WI38 (cell line): ENCODE results near the gene CFAP43.

ENCODE experiments used
- H3K4me3 ChIP-seq: 2 replicates; pipeline ENCODE4 v1.5.1; 2011; ENCODE audit warnings: low read depth, mild to moderate bottlenecking, control low read depth, low read length
- CTCF ChIP-seq: IDR thresholded peaks from 2 replicates; pipeline ENCODE4 v1.5.1; 2012; ENCODE audit warnings: low read depth, mild to moderate bottlenecking, control low read depth, low read length

The CFAP43 gene

GRCh38 chr10:104240078-104240477, 7.9 kb upstream of the CFAP43 start:
- H3K4me3 ChIP-seq = no peak overlapping the region
- no peak for TF ChIP-seq CTCF

GRCh38 chr10:104235801-104236200, 3.6 kb upstream of the CFAP43 start:
- TF ChIP-seq CTCF = no peak
- no peak overlapping the region for H3K4me3 ChIP-seq

GRCh38 chr10:104234934-104235333, 2.8 kb upstream of the CFAP43 start:
- no peak for TF ChIP-seq CTCF
- no peak overlapping the region for H3K4me3 ChIP-seq

GRCh38 chr10:104233817-104234216, 1.7 kb upstream of the CFAP43 start:
- no peak for TF ChIP-seq CTCF

GRCh38 chr10:104232613-104233102, 494 bp upstream of the CFAP43 start:
- peak overlapping the region; percentile 82 for H3K4me3 ChIP-seq
- no peak for TF ChIP-seq CTCF

More at GRCh38 chr10:104233817-104234216, 1.7 kb upstream of the CFAP43 start:
- H3K4me3 ChIP-seq = no peak overlapping the region

GRCh38 chr10:104230490-104230889, 1.7 kb downstream of the CFAP43 start:
- H3K4me3 ChIP-seq = no peak overlapping the region
- no peak for TF ChIP-seq CTCF

GRCh38 chr10:104223304-104223703, 8.9 kb downstream of the CFAP43 start:
- H3K4me3 ChIP-seq = no peak overlapping the region
- no peak for TF ChIP-seq CTCF
